Prostate gland (tissue), 2 donors: ENCODE measurements around the gene ZNF841. TPM values are rescaled to one million over a fixed set of nuclear protein-coding genes. Genes with fewer than 3 reads are reported as not detected.

Source experiments
- DNase-seq: peaks from one replicate; pipeline ENCODE4 v3.0.0-alpha.2; 2019; ENCODE audit warnings: low spot score
- H3K27ac ChIP-seq, 2 donors: fragments of 200-600 bp; sonication (generic); 2 replicates each; pipeline ENCODE4 v1.5.1; 2017 to 2019
- H3K27me3 ChIP-seq: fragments of 200-600 bp; sonication (generic); replicated peaks from 2 replicates; pipeline ENCODE4 v1.5.1; 2019; ENCODE audit not compliant: insufficient read depth
- H3K36me3 ChIP-seq, 2 donors: fragments of 200-600 bp; sonication (generic); 1 replicate in 1 of 2; 2 replicates in 1 of 2; pipeline versions ENCODE4 v1.5.1 to v1.8.1; 2017 to 2019
- H3K4me1 ChIP-seq: fragments of 200-600 bp; sonication (generic); replicated peaks from 2 replicates; pipeline ENCODE4 v1.5.1; 2019
- H3K4me3 ChIP-seq, 2 donors: fragments of 200-600 bp; sonication (generic); 2 replicates each; pipeline ENCODE4 v1.5.1; 2017 to 2019
- H3K9me3 ChIP-seq: fragments of 200-600 bp; sonication (generic); 2 replicates; pipeline ENCODE4 v1.5.1; 2017
- POLR2A ChIP-seq: fragments of 450-650 bp; IDR thresholded peaks from one replicate; pipeline ENCODE4 v1.6.1; 2016; ENCODE audit warnings: antibody characterized with exemption, mild to moderate bottlenecking
- POLR2AphosphoS5 ChIP-seq: sonication (generic); formaldehyde crosslinking; IDR thresholded peaks from one replicate; pipeline ENCODE4 v1.6.1; 2017; ENCODE audit warnings: antibody characterized with exemption
- WGBS: methylation state at CpG from one replicate; pipeline ENCODE4 v1.1.5; 2018; 5-methylcytosine and 5-hydroxymethylcytosine counted together
- intact Hi-C: fragments of 100-400 bp; cut with DNase I; formaldehyde crosslinking; loops from one replicate; pipeline ENCODE4 v1.14.2; 2022
- total RNA-seq, 2 donors: library from RNA; depleted of rRNA; stranded (reverse); fragments of >200 nt; gene quantifications; one replicate each; pipeline ENCODE4 v1.1.0, GENCODE V29; 2016
- TF ChIP-seq, protein P1 (sequence below), 4 experiments: fragments of 200-600 bp in 2 of 4; fragments of 450-650 bp in 2 of 4; sonication (generic) in 2 of 4; IDR thresholded peaks; 1 replicate in 3 of 4; 2 replicates in 1 of 4; pipeline ENCODE4 v1.5.1; 2016 to 2019; ENCODE audit warnings: antibody characterized with exemption in 4 of 4, mild to moderate bottlenecking in 2 of 4, moderate library complexity in 2 of 4

The ZNF841 gene
- total RNA-seq, 2 donors from 2014 or later: 24.6 to 34.3 TPM

DNA sequence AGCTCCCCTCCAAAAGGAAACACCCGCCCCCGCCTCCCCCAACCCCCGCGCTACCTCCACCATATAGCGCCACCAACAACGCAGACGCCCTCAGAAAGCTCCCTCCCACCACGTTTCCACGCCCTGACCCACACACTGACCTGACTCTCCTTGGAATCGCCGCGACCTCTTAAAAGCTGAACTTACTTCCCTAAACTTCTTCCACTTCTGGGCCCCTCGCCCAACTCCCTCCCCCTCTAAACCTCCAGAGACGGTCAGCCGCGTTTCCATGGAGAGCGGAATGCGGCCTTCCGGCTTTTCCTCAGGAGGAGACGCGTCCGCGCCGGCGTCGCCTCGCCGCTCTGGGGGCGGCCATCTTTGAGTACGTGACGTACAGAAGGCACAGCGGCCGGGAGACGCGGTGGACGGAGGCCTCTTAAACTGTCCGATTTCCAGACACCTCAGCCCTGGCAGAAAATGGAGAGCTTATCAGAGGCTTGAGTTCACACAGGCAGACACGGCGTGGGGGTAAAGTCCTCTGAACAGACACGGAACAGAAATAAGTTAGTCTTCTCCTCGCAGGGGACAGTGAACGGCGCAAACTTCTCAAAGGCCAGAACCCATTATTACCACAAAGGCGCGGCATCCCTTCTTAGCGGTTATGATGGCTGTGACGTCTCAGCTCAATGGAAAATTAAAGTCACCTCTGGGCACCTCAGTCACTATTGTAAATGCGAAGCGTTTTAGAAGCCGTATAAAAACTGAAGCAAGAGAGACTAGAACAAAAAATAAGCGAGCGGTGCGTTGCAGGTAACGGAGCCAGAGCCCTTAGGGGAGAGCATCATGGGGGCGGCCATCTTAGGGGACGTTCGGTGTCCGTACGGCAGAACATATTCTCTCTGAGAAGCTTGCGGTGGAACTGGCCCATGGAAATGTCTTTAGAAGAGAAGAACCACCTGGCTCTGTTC lies 46.7 kb downstream of the ZNF841 start, which contains the start of gene ZNF432:
ZNF432 (minus strand) TSS at position 284 of the 947 bp plus-strand sequence. CDS start 1,970 bp downstream, outside the sequence.
- no peaks in the 10 kb centered on the region for H3K36me3 ChIP-seq
- no peaks in the 10 kb centered on the region for H3K27me3 ChIP-seq
- H3K9me3 ChIP-seq: no peaks in the 10 kb centered on the region
- peak; percentile 83 for DNase-seq
- H3K27ac ChIP-seq: peak within 1 kb of the TSS; percentile 91 to 93
- H3K4me3 ChIP-seq: peak within 1 kb of the TSS; percentile 57 to 61
- no peaks in the 10 kb centered on the region for H3K4me1 ChIP-seq
- TF ChIP-seq, protein P1, sequence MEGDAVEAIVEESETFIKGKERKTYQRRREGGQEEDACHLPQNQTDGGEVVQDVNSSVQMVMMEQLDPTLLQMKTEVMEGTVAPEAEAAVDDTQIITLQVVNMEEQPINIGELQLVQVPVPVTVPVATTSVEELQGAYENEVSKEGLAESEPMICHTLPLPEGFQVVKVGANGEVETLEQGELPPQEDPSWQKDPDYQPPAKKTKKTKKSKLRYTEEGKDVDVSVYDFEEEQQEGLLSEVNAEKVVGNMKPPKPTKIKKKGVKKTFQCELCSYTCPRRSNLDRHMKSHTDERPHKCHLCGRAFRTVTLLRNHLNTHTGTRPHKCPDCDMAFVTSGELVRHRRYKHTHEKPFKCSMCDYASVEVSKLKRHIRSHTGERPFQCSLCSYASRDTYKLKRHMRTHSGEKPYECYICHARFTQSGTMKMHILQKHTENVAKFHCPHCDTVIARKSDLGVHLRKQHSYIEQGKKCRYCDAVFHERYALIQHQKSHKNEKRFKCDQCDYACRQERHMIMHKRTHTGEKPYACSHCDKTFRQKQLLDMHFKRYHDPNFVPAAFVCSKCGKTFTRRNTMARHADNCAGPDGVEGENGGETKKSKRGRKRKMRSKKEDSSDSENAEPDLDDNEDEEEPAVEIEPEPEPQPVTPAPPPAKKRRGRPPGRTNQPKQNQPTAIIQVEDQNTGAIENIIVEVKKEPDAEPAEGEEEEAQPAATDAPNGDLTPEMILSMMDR (IDR thresholded peaks at IDR 0.05): no peak
- TF ChIP-seq POLR2A: no peak
- TF ChIP-seq POLR2AphosphoS5: peak; percentile 89
- intact Hi-C loops: loop anchor here (2.0 to 5.0 kb wide), 2 partner anchors 20 to 42 kb away; partner anchors contain the start of genes ZNF614 and ZNF615
- 1% methylated on average over 60 of the region's 60 CpGs for WGBS

DNA sequence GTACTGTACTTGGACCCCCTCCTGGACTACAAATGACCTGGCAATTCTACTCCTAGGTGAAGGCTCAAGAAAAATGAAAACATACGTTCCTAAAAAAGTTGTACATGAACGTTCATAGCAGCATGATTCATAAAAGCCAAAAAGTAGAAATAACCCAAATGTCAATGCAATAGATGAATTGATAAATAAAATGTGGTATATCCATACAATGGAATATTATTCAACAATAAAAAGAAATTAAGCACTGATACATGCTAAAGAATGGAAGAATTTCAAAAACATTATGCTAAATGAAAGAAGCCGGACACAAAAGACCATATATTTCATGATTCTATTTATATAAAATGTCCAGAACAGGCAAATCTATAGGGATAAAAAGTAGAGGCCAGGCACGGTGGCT lies 56.4 kb downstream of the ZNF841 start:
- WGBS: 99% methylated on average over 4 of the region's 4 CpGs
- Histone ChIP-seq H3K4me1 (no peaks in the 10 kb centered on the region), H3K36me3 (peaks cover 28 to 49% of the 10 kb centered on the region in 2 donors), H3K27ac (no peak overlapping the region), H3K4me3 (no peak overlapping the region), H3K27me3 (no peaks in the 10 kb centered on the region), H3K9me3 (peaks cover 5% of the 10 kb centered on the region)
- TF ChIP-seq POLR2A (no peak), POLR2AphosphoS5 (no peak)
- TF ChIP-seq, protein P1 (IDR thresholded peaks at IDR 0.05): no peak
- intact Hi-C loops: no loop called here
- no peak for DNase-seq

DNA sequence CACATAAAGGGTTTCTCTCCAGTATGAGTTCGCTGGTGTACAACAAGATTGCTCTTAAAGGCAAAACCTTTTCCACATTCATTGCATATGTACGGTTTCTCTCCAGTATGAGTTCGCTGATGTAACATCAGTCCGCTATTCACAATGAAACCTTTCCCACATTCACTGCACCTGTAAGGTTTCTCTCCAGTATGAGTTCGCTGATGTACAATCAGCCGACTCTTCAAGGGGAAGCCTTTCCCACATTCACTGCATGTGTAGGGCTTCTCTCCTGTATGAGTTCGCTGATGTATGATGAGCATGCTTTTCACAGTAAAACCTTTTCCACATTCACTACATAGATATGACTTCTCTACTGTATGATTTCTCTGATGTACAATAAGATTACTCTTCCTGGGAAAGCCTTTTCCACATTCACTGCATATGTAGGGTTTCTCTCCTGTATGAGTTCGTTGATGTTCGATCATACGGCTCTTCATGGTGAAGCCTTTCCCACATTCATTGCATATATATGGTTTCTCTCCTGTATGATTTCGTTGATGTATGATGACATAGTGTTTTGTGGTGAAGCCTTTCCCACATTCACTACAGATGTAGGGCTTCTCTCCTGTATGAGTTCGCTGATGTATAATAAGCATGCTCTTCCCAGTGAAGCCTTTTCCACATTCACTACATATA lies 61.4 kb downstream of the ZNF841 start:
- intact Hi-C loops: no loop called here
- over 99% methylated on average over 12 of the region's 12 CpGs for WGBS
- Histone ChIP-seq H3K27ac (no peak overlapping the region), H3K36me3 (peaks cover 6 to 32% of the 10 kb centered on the region in 2 donors), H3K4me3 (no peak overlapping the region), H3K4me1 (no peaks in the 10 kb centered on the region), H3K27me3 (no peaks in the 10 kb centered on the region), H3K9me3 (peaks cover 6% of the 10 kb centered on the region)
- DNase-seq: no peak
- TF ChIP-seq, protein P1 (IDR thresholded peaks at IDR 0.05): no peak
- TF ChIP-seq POLR2AphosphoS5 (no peak), POLR2A (no peak)

DNA sequence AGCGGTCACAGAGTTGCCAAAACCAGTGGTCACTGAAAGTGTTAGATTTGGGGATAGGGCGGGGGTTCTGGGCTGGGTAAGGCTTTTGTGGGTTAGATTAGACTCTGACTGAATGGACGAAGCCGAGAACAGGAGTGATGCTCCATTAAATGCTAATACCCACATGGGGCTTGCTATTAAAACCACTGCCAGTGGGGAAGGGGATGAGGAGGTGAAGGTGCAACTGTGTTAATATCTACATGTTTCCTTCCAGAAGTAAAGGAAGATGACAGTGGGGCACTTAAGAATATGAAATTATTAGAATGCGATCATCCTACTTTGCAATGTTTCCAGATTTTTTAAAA lies 66.8 kb downstream of the ZNF841 start:
- Histone ChIP-seq H3K4me3 (peak overlapping the region; percentile 69 to 73), H3K4me1 (no peaks in the 10 kb centered on the region), H3K27ac (peak overlapping the region; percentile 91 to 97), H3K36me3 (no peaks in the 10 kb centered on the region), H3K9me3 (no peaks in the 10 kb centered on the region), H3K27me3 (no peaks in the 10 kb centered on the region)
- no peak for TF ChIP-seq POLR2A
- TF ChIP-seq, protein P1 (IDR thresholded peaks at IDR 0.05): no peak
- no peak for TF ChIP-seq POLR2AphosphoS5
- 17% methylated on average over 5 of the region's 5 CpGs for WGBS
- intact Hi-C loops: loop anchor here (2.0 kb wide), 1 partner anchor 20 kb away; the partner anchor contains the start of gene ZNF432
- DNase-seq: no peak
